Testis (tissue), 3 donors: ENCODE measurements around the gene FAM107B. TPM values are rescaled to one million over a fixed set of nuclear protein-coding genes. Genes with fewer than 3 reads are reported as not detected.

ENCODE experiments used
- DNase-seq: peaks from one replicate; pipeline ENCODE4 v3.0.0-alpha.2; 2019
- H3K27ac ChIP-seq, 2 donors: fragments of 200-600 bp; sonication (generic); one replicate each; pipeline ENCODE4 v1.5.1; 2019
- H3K27me3 ChIP-seq: fragments of 200-600 bp; sonication (generic); one replicate; pipeline ENCODE4 v1.5.1; 2019
- H3K36me3 ChIP-seq: fragments of 200-600 bp; sonication (generic); one replicate; pipeline ENCODE4 v1.5.1; 2017; ENCODE audit warnings: low read depth; ENCODE audit errors: missing control alignments
- H3K4me1 ChIP-seq: fragments of 200-600 bp; sonication (generic); one replicate; pipeline ENCODE4 v1.5.1; 2019
- H3K4me3 ChIP-seq, 2 donors: fragments of 200-600 bp; sonication (generic); one replicate each; pipeline ENCODE4 v1.5.1; 2017 to 2019
- H3K9me3 ChIP-seq: fragments of 200-600 bp; sonication (generic); one replicate; pipeline ENCODE4 v1.5.1; 2017
- CTCF ChIP-seq, 3 experiments: fragments of 450-650 bp in 2 of 3; fragments of 200-600 bp in 1 of 3; sonication (generic) in 1 of 3; IDR thresholded peaks; one replicate each; pipeline ENCODE4 v1.5.1; 2016 to 2019; ENCODE audit warnings: antibody characterized with exemption in 3 of 3, mild to moderate bottlenecking in 2 of 3, moderate library complexity in 1 of 3
- POLR2A ChIP-seq: fragments of 450-650 bp; IDR thresholded peaks from one replicate; pipeline ENCODE4 v1.6.1; 2017; ENCODE audit warnings: antibody characterized with exemption, mild to moderate bottlenecking, moderate library complexity
- WGBS, 2 donors: methylation state at CpG; one replicate each; pipeline ENCODE4 v1.1.5; 2018; 5-methylcytosine and 5-hydroxymethylcytosine counted together
- intact Hi-C: fragments of 100-400 bp; cut with DNase I; formaldehyde crosslinking; loops from one replicate; pipeline ENCODE4 v1.15.1; 2023; ENCODE audit warnings: low total_unique reads
- polyA plus RNA-seq: library from polyadenylated mRNA; stranded (reverse); fragments of 350-450 nt; fragmentation: Illumina TruSeq; extraction: RNeasy Lipid Tissue Mini Kit (QIAGEN cat#74804); gene quantifications from one replicate; pipeline ENCODE4 v1.2.3, GENCODE V29; 2014; ENCODE audit warnings: low read depth, low replicate concordance; ENCODE audit not compliant: insufficient read depth
- total RNA-seq, 2 donors: library from RNA; depleted of rRNA; stranded (reverse); fragments of >200 nt; gene quantifications; one replicate each; pipeline ENCODE4 v1.2.3, GENCODE V29; 2016

FAM107B gene
- total and polyA plus RNA-seq, 3 donors from 2014 or later, result 71.7 to 89.5 (median 82.8) TPM

DNA sequence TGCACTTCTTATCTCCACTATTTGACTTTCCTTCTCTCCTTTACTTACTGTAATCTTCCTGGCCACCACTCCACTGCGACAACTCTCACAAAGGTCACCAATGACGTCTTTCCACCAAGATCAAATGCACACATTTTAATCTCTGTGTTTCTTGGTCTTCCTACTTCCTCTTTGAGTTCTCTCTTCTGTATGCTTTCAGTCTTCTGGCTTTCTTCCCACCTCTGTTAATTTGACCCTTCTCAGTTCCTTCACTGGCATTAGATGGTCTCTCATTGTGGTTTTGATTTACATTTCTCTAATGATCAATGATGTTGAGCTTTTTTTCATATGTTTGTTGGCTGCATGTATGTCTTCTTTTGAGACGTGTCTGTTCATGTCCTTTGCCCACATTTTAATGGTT is 31.9 kb downstream of the FAM107B start:
- H3K4me1 ChIP-seq, result no peaks in the 10 kb centered on the region
- no peak for DNase-seq
- intact Hi-C loops, result no loop called here
- no peaks in the 10 kb centered on the region for H3K36me3 ChIP-seq
- no peaks in the 10 kb centered on the region for H3K9me3 ChIP-seq
- H3K4me3 ChIP-seq, result no peak overlapping the region
- H3K27me3 ChIP-seq, result no peaks in the 10 kb centered on the region
- WGBS, 2 donors, result 44 to 66% methylated on average over 3 of the region's 3 CpGs
- no peak overlapping the region for H3K27ac ChIP-seq
- no peak for TF ChIP-seq POLR2A

- H3K4me1 ChIP-seq, result no peaks in the 10 kb centered on the region
- TF ChIP-seq CTCF (IDR thresholded peaks at IDR 0.05) (no peak), POLR2A (no peak)
- H3K4me3 ChIP-seq, result no peak overlapping the region
- intact Hi-C loops, result no loop called here
- H3K9me3 ChIP-seq, result no peaks in the 10 kb centered on the region
- no peak for DNase-seq
- H3K27me3 ChIP-seq, result no peaks in the 10 kb centered on the region
- no peaks in the 10 kb centered on the region for H3K36me3 ChIP-seq
- 88 to 92% methylated on average over 1 of the region's 1 CpG for WGBS, 2 donors
- H3K27ac ChIP-seq, result no peak overlapping the region
Observed at GRCh38 chr10:14742382-14742781, 32.3 kb downstream of the FAM107B start.

DNA sequence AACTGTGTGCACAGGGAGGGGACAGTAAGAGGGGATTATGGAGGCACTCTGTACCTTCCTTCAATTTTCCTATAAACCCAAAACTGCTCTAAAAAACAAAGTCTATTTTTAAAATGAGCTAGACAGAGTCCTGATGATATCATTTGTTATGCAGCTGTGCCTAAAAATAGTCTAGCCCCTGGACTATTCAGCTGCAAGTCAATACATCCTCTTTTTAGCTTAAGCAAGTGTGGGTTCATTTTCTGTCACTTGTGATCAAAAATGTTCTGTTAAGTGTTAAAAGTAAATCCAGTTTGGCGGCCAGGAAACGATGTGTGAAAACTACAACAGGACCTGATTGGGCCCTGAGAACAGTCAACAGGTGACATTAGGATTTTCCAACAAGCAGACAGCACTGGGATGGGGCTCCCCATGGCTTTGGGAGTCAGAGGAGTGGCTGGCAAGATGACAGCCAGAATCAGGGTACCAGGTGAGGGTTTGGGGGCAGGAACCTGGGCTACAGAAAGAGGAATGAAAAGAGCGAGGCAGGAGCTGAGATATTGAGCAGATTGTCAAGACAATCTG is 33.9 kb downstream of the FAM107B start:
- intact Hi-C loops, result no loop called here
- no peak overlapping the region for H3K27ac ChIP-seq

DNA sequence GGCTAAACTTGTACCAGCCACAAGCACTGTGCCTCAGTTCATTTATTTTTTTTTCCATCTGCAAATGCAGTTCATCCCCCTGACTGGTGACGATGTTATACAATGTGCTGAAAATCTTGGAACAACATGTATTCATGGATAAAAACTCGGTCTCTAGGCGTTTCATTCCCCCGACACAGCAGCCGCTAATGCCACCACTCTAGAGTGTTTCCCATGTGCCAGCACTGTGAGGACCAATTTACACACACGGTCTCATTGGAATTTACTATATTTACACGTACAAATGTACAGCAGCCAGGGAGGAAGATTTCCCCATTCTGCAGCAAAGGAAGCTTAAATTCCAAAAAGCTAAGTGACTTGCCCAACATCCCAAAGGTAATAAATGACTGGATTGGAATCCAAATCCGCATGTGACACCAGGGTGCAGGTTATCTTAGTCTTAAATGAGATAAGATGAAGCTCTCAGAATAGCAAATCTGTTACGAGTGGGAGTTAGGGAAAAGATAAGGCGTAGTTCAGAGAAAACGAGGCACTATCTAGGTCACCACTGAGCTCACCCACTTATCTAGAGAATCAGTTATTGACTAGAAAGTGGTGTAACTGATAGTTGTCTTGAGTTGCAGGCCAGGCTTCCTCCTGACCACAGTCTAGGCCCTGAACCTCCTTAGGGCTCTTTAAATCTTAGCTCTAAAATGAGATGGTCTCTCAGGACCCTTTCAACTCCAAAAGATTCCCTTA is 36.7 kb downstream of the FAM107B start:
- no peak overlapping the region for H3K4me3 ChIP-seq

More for the DNA sequence above, 33.9 kb downstream of the FAM107B start:
- Histone ChIP-seq H3K4me3 (no peak overlapping the region), H3K27me3 (no peaks in the 10 kb centered on the region), H3K4me1 (peaks cover 6% of the 10 kb centered on the region), H3K36me3 (no peaks in the 10 kb centered on the region), H3K9me3 (no peaks in the 10 kb centered on the region)
- TF ChIP-seq POLR2A (no peak), CTCF (IDR thresholded peaks at IDR 0.05) (no peak)
- no peak for DNase-seq
- 76 to 78% methylated on average over 3 of the region's 3 CpGs for WGBS, 2 donors

More for the DNA sequence above, 36.7 kb downstream of the FAM107B start:
- H3K36me3 ChIP-seq, result no peaks in the 10 kb centered on the region
- intact Hi-C loops, result no loop called here
- TF ChIP-seq CTCF (IDR thresholded peaks at IDR 0.05), result no peak
- no peak for TF ChIP-seq POLR2A
- WGBS, 2 donors, result 76 to 82% methylated on average over 11 of the region's 11 CpGs
- no peak overlapping the region for H3K27ac ChIP-seq
- DNase-seq, result no peak
- no peaks in the 10 kb centered on the region for H3K27me3 ChIP-seq
- no peaks in the 10 kb centered on the region for H3K9me3 ChIP-seq
- peaks cover 6% of the 10 kb centered on the region for H3K4me1 ChIP-seq
